HG02759 (cell line): Measurements from ENCODE around the gene ANXA7.

Source experiments
- ATAC-seq: cut with Tn5 transposase; IDR thresholded peaks from one replicate; pipeline ENCODE4 v1.9.1; 2021; ENCODE audit warnings: mild to moderate bottlenecking, moderate library complexity; ENCODE audit not compliant: unreplicated experiment

ANXA7 gene

GRCh38 chr10:73413528-73414229 is at the start of gene ANXA7:
Gene ANXA7 (minus strand): TSS chr10:73414058. CDS start chr10:73400856, 13,202 bp downstream.
- peak; percentile 94 for ATAC-seq

GRCh38 chr10:73460897-73461296 is 47.0 kb upstream of the ANXA7 start:
- no peak for ATAC-seq

- no peak for ATAC-seq
These were observed 45.9 kb upstream of the ANXA7 start for GRCh38 chr10:73459683-73460314.

- no peak for ATAC-seq
These were observed 42.5 kb upstream of the ANXA7 start for GRCh38 chr10:73456187-73456890.

- ATAC-seq: no peak
These were observed 35.3 kb upstream of the ANXA7 start for GRCh38 chr10:73449113-73449512.

GRCh38 chr10:73448384-73448783 is 34.5 kb upstream of the ANXA7 start:
- no peak for ATAC-seq

GRCh38 chr10:73446926-73447325 is 33.1 kb upstream of the ANXA7 start:
- no peak for ATAC-seq

GRCh38 chr10:73444457-73444856 is 30.6 kb upstream of the ANXA7 start:
- no peak for ATAC-seq

GRCh38 chr10:73439605-73440312 is 25.9 kb upstream of the ANXA7 start:
- ATAC-seq: no peak

GRCh38 chr10:73439055-73439454 is 25.2 kb upstream of the ANXA7 start:
- ATAC-seq: no peak

- ATAC-seq: no peak
These were observed 19.6 kb upstream of the ANXA7 start, which contains the start of gene MSS51 for GRCh38 chr10:73433538-73433867. Gene MSS51 (minus strand): TSS chr10:73433561. CDS start chr10:73428284, 5,277 bp downstream.

- no peak for ATAC-seq
These were observed 19.0 kb upstream of the ANXA7 start for GRCh38 chr10:73432646-73433537.

GRCh38 chr10:73426318-73426717 is 12.5 kb upstream of the ANXA7 start:
- no peak for ATAC-seq

- ATAC-seq: no peak
These were observed 10.6 kb upstream of the ANXA7 start for GRCh38 chr10:73424478-73424877.

GRCh38 chr10:73423309-73423708 is 9.5 kb upstream of the ANXA7 start:
- no peak for ATAC-seq

GRCh38 chr10:73416571-73416970 is 2.7 kb upstream of the ANXA7 start:
- ATAC-seq: no peak

- ATAC-seq: peak; percentile 35
These were observed 530 bp upstream of the ANXA7 start for GRCh38 chr10:73414230-73414945.

GRCh38 chr10:73413108-73413527 is 740 bp downstream of the ANXA7 start:
- peak; percentile 17 for ATAC-seq

GRCh38 chr10:73410897-73411296 is 3.0 kb downstream of the ANXA7 start:
- no peak for ATAC-seq
